ENCODE measurements around the gene NEDD9.

- no peak for TF ChIP-seq CTCF (IDR thresholded peaks at IDR 0.05; ENCODE audit: insufficient read depth, low read length, poor library complexity, severe bottlenecking)
- no peak for TF ChIP-seq EZH2phosphoT487 (conservative IDR thresholded peaks at IDR 0.05; ENCODE audit: low read length)
Measured at GRCh38 chr6:11237428-11237827, 5.0 kb upstream of the NEDD9 start.

All from SU-DHL-6 (cell line).